H1 (cell line): ENCODE measurements around the gene C19orf67. TPM values are rescaled to one million over a fixed set of nuclear protein-coding genes. Genes with fewer than 3 reads are reported as not detected.
A peak's percentile ranks its signal among the peaks of the same experiment; 100 is the strongest.

Experiments used
- CTCF ChIA-PET: fragments of 300-600 bp; sonication (Branson Sonifier 250); formaldehyde crosslinking; loops from one replicate; lab custom pipeline; 2021; ENCODE audit not compliant: partially characterized antibody; lab: Charles Lee
- POLR2A ChIA-PET: fragments of 300-600 bp; sonication (Branson Sonifier 250); formaldehyde crosslinking; loops from one replicate; lab custom pipeline; 2021; ENCODE audit warnings: inconsistent platforms; ENCODE audit not compliant: partially characterized antibody; lab: Charles Lee
- DNase-seq, 2 experiments: peaks; one replicate each; pipeline versions ENCODE4 v3.0.0 to v3.0.0-alpha.2; 2010 to 2022; ENCODE audit warnings: low spot score in 2 of 2, low read depth in 1 of 2, mixed read lengths in 1 of 2
- FAIRE-seq: peaks from 2 replicates; lab custom pipeline; 2011; peaks lifted over from hg19 to GRCh38; lab: Jason Lieb, UNC
- H2AFZ ChIP-seq: 2 replicates; pipeline ENCODE4 v1.8.1; 2012; ENCODE audit warnings: low read length, inconsistent platforms
- H2AK5ac ChIP-seq: 2 replicates; pipeline ENCODE4 v1.6.1; 2013; ENCODE audit warnings: low read depth, low read length
- H2BK120ac ChIP-seq: replicated peaks from 2 replicates; pipeline ENCODE3; 2013; ENCODE audit warnings: low read depth, low read length, inconsistent platforms
- H2BK12ac ChIP-seq: 2 replicates; pipeline ENCODE4 v1.6.1; 2013; ENCODE audit warnings: low read depth, low read length
- H2BK15ac ChIP-seq: 2 replicates; pipeline ENCODE4 v1.6.1; 2013; ENCODE audit warnings: low read length
- H2BK20ac ChIP-seq: 2 replicates; pipeline ENCODE4 v1.6.1; 2013; ENCODE audit warnings: low read length
- H2BK5ac ChIP-seq: 2 replicates; pipeline ENCODE4 v1.6.1; 2013; ENCODE audit warnings: low read depth, low read length
- H3K14ac ChIP-seq: 2 replicates; pipeline ENCODE4 v1.6.1; 2013; ENCODE audit warnings: inconsistent platforms; ENCODE audit not compliant: insufficient read length
- H3K18ac ChIP-seq: 2 replicates; pipeline ENCODE4 v1.6.1; 2013; ENCODE audit warnings: low read length; ENCODE audit errors: extremely low read depth
- H3K23ac ChIP-seq: 2 replicates; pipeline ENCODE4 v1.6.1; 2013; ENCODE audit warnings: inconsistent platforms; ENCODE audit not compliant: insufficient read length
- H3K23me2 ChIP-seq: 2 replicates; pipeline ENCODE4 v1.6.1; 2013; ENCODE audit warnings: low read depth, low read length
- H3K27ac ChIP-seq: 2 replicates; pipeline ENCODE4 v1.6.1; 2011; ENCODE audit warnings: low read depth, low read length, inconsistent platforms
- H3K27me3 ChIP-seq, 4 experiments: replicated peaks in 1 of 4; 1 replicate in 1 of 4; 2 replicates in 3 of 4; pipeline versions ENCODE4 v1.6.1 to v1.8.1; 2011 to 2013; ENCODE audit warnings: low read length in 3 of 4, mild to moderate bottlenecking in 3 of 4, inconsistent platforms in 2 of 4, mixed read lengths in 2 of 4, moderate library complexity in 1 of 4; ENCODE audit not compliant: control insufficient read depth in 3 of 4, insufficient read depth in 3 of 4; ENCODE audit errors: extremely low read depth in 1 of 4
- H3K36me3 ChIP-seq, 4 experiments: 2 replicates each; pipeline versions ENCODE4 v1.6.1 to v1.8.1; 2011 to 2013; ENCODE audit warnings: mild to moderate bottlenecking in 4 of 4, low read length in 3 of 4, moderate library complexity in 2 of 4, control low read depth in 1 of 4, inconsistent platforms in 1 of 4; ENCODE audit not compliant: insufficient read depth in 4 of 4, control insufficient read depth in 2 of 4
- H3K4ac ChIP-seq: replicated peaks from 2 replicates; pipeline ENCODE3; 2013; ENCODE audit warnings: low read length, low read depth, mixed read lengths, inconsistent platforms; ENCODE audit not compliant: insufficient read length
- H3K4me1 ChIP-seq, 4 experiments: replicated peaks in 1 of 4; 1 replicate in 1 of 4; 2 replicates in 3 of 4; pipeline versions ENCODE4 v1.6.1 to v1.8.1; 2011 to 2013; ENCODE audit warnings: low read length in 3 of 4, inconsistent platforms in 2 of 4, mixed read lengths in 1 of 4; ENCODE audit not compliant: insufficient read depth in 4 of 4, control insufficient read depth in 3 of 4
- H3K4me2 ChIP-seq, 2 experiments: 2 replicates each; pipeline versions ENCODE4 v1.6.1 to v1.8.1; 2011 to 2013; ENCODE audit warnings: low read depth in 2 of 2, low read length in 2 of 2, control low read depth in 1 of 2, inconsistent platforms in 1 of 2, mild to moderate bottlenecking in 1 of 2; ENCODE audit not compliant: insufficient read depth in 1 of 2
- H3K4me3 ChIP-seq, 4 experiments: fragments of 200-600, 300-600 bp in 1 of 4; sonication (generic), shearing (Covaris generic), sonication (Bioruptor Twin) in 1 of 4; 2 replicates each; pipeline versions ENCODE4 v1.5.1 to v1.8.1; 2011 to 2016; ENCODE audit warnings: low read length in 4 of 4, low read depth in 3 of 4, control low read depth in 2 of 4, inconsistent platforms in 2 of 4, mild to moderate bottlenecking in 2 of 4, mixed read lengths in 1 of 4, moderate library complexity in 1 of 4; ENCODE audit not compliant: insufficient read depth in 2 of 4; ENCODE audit errors: extremely low read depth in 1 of 4
- H3K56ac ChIP-seq: replicated peaks from 2 replicates; pipeline ENCODE3; 2013; ENCODE audit warnings: low read depth, mild to moderate bottlenecking, mixed read lengths, low read length, inconsistent platforms; ENCODE audit not compliant: insufficient read length
- H3K79me1 ChIP-seq: 2 replicates; pipeline ENCODE4 v1.6.1; 2013; ENCODE audit warnings: low read depth, low read length, control low read depth
- H3K79me2 ChIP-seq, 2 experiments: 2 replicates each; pipeline versions ENCODE4 v1.6.1 to v1.8.1; 2012 to 2013; ENCODE audit warnings: low read length in 2 of 2, mild to moderate bottlenecking in 2 of 2, inconsistent platforms in 1 of 2; ENCODE audit not compliant: insufficient read depth in 2 of 2, control insufficient read depth in 1 of 2
- H3K9ac ChIP-seq, 4 experiments: replicated peaks in 1 of 4; 1 replicate in 1 of 4; 2 replicates in 3 of 4; pipeline versions ENCODE4 v1.6.1 to v1.8.1; 2011 to 2013; ENCODE audit warnings: low read depth in 3 of 4, low read length in 3 of 4, control low read depth in 2 of 4, mild to moderate bottlenecking in 2 of 4, moderate library complexity in 2 of 4, inconsistent platforms in 1 of 4; ENCODE audit errors: extremely low read depth in 1 of 4
- H3K9me3 ChIP-seq, 2 experiments: 2 replicates each; pipeline versions ENCODE4 v1.6.1 to v1.8.1; 2012 to 2013; ENCODE audit warnings: mild to moderate bottlenecking in 2 of 2, moderate library complexity in 2 of 2, control low read depth in 1 of 2, inconsistent platforms in 1 of 2, low read depth in 1 of 2, low read length in 1 of 2, mixed read lengths in 1 of 2; ENCODE audit not compliant: insufficient read depth in 2 of 2
- H4K20me1 ChIP-seq, 2 experiments: replicated peaks in 1 of 2; 2 replicates each; pipeline versions ENCODE3 to v1.8.1; 2011 to 2013; ENCODE audit warnings: inconsistent platforms in 2 of 2, low read length in 2 of 2, mild to moderate bottlenecking in 1 of 2; ENCODE audit not compliant: insufficient read depth in 2 of 2, control insufficient read depth in 1 of 2
- H4K5ac ChIP-seq: 2 replicates; pipeline ENCODE4 v1.6.1; 2013; ENCODE audit warnings: low read length, low read depth, mixed read lengths, inconsistent platforms; ENCODE audit not compliant: insufficient read length
- H4K8ac ChIP-seq: 2 replicates; pipeline ENCODE4 v1.8.0; 2013; ENCODE audit warnings: mild to moderate bottlenecking, moderate library complexity, low read length, inconsistent platforms; ENCODE audit not compliant: insufficient read depth; ENCODE audit errors: extremely low read depth
- H4K91ac ChIP-seq: replicated peaks from 2 replicates; pipeline ENCODE3; 2013; ENCODE audit warnings: low read length, mixed read lengths, inconsistent platforms; ENCODE audit not compliant: insufficient read length
- CHD2 ChIP-seq: IDR thresholded peaks from 2 replicates; pipeline ENCODE4 v1.6.1; 2012; ENCODE audit warnings: low read length, improper control_type of control experiment
- FOSL1 ChIP-seq: IDR thresholded peaks from 2 replicates; pipeline ENCODE4 v1.6.1; 2011; ENCODE audit warnings: mild to moderate bottlenecking, low read depth, low read length, moderate library complexity; ENCODE audit not compliant: insufficient read depth
- RAD21 ChIP-seq, 2 experiments: IDR thresholded peaks in 1 of 2; conservative IDR thresholded peaks in 1 of 2; 2 replicates each; pipeline ENCODE4 v1.6.1; 2011; ENCODE audit warnings: low read depth in 2 of 2, low read length in 2 of 2, improper control_type of control experiment in 1 of 2, inconsistent platforms in 1 of 2, mild to moderate bottlenecking in 1 of 2, moderate library complexity in 1 of 2
- SIN3A ChIP-seq, 2 experiments: IDR thresholded peaks in 1 of 2; conservative IDR thresholded peaks in 1 of 2; 2 replicates each; pipeline ENCODE4 v1.6.1; 2011 to 2012; ENCODE audit warnings: low read length in 2 of 2, improper control_type of control experiment in 1 of 2, low read depth in 1 of 2, mild to moderate bottlenecking in 1 of 2
- SP2 ChIP-seq: IDR thresholded peaks from 2 replicates; pipeline ENCODE4 v1.6.1; 2012; ENCODE audit warnings: mild to moderate bottlenecking, low read length, inconsistent platforms
- SUZ12 ChIP-seq: fragments of 200-600 bp; sonication (generic); IDR thresholded peaks from 2 replicates; pipeline ENCODE4 v1.6.1; 2012; ENCODE audit warnings: mild to moderate bottlenecking, inconsistent platforms, low read length, moderate library complexity, mixed read lengths
- WGBS, 2 experiments: shearing (Covaris generic) in 1 of 2; methylation state at CpG; one replicate each; pipeline versions ENCODE4 v1.1.6 to v1.1.7; 2013 to 2015; ENCODE audit warnings: low lambda C conversion rate in 2 of 2, mixed read lengths in 2 of 2, inconsistent platforms in 1 of 2, low coverage in 1 of 2, missing lambda C conversion rate in 1 of 2; ENCODE audit not compliant: insufficient replicate concordance in 2 of 2, insufficient coverage in 1 of 2, insufficient read length in 1 of 2; ENCODE audit errors: extremely low coverage in 1 of 2, missing lambda C conversion rate in 1 of 2; 5-methylcytosine and 5-hydroxymethylcytosine counted together
- polyA plus RNA-seq, 7 experiments: library from polyadenylated mRNA; depleted of rRNA in 3 of 7; stranded (reverse) in 5 of 7; unstranded in 2 of 7; fragments of >200 nt in 5 of 7; fragments of 200-250 nt in 2 of 7; gene quantifications; 1 replicate in 5 of 7; 2 replicates in 1 of 7; 4 replicates in 1 of 7; pipeline versions ENCODE4 v1.2.1 to v1.2.3, GENCODE V29; 2011 to 2013; ENCODE audit warnings: missing spikeins in 2 of 7, mixed read lengths in 2 of 7
- total RNA-seq: library from RNA; stranded (reverse); fragmentation: NEBNext Ultra II Directional; extraction: Animal tissue kit (Norgen Biotek cat#: 25700); gene quantifications from 2 replicates; pipeline ENCODE4 v1.2.1, GENCODE V29; 2021
- TF ChIP-seq, protein P1 (sequence below): IDR thresholded peaks from 2 replicates; pipeline ENCODE4 v1.6.1; 2011; ENCODE audit warnings: low read depth, mild to moderate bottlenecking, low read length; ENCODE audit not compliant: insufficient read depth
- TF ChIP-seq, protein P2 (sequence below), 3 experiments: IDR thresholded peaks; 1 replicate in 2 of 3; 2 replicates in 1 of 3; pipeline versions ENCODE4 v1.5.1 to v1.6.1; 2011; ENCODE audit warnings: low read length in 3 of 3, mild to moderate bottlenecking in 3 of 3, inconsistent platforms in 2 of 3, low read depth in 1 of 3, moderate library complexity in 1 of 3; ENCODE audit not compliant: insufficient read depth in 1 of 3; ENCODE audit errors: control extremely low read depth in 1 of 3

The C19orf67 gene
- total and polyA plus RNA-seq, 2 of the 8 experiments (the other 6 are each of a cell fraction or from before 2014, with no cell fraction given) = 0.12 TPM; not detected in 1

DNA sequence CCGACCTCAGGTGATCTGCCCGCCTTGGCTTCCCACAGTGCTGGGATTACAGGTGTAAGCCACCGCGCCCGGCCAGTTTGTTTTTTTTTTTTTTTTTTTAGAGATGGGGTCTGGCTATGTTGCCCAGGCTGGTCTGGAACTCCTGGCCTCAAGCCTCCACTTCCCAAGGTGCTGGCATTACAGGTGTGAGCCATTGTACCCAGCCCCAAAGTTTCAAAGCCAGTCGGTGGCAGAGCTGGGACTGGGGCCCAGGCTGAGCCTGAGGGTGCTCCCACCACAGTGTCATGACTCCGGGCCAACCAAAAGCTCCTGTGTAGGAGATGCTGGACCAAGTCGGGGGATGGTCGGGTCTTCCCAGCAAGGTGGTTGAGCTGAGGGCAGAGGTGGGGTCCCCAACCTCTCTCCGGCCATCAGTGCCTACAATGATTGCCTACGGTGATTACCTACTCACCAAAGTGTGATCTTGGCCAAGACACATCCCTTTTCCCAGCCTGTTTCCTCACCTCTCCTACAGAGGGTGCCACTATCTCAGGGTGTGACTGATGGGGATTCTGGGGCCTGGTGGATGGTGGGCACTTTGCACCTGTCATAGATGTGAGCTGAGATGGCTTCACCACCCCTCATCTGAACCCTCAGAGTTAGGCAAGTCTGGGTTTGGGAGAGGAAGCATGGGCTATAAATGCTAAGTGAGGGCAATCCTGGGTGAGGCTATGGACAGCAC lies 10.8 kb upstream of the C19orf67 start:
- Histone ChIP-seq H4K20me1 (peaks cover 0 to 8% of the 10 kb centered on the region in 2 experiments), H3K56ac (no peak overlapping the region), H3K9me3 (peaks cover 8% of the 10 kb centered on the region in 2 experiments; a peak in 3 of 4 replicates), H2AFZ (no peak overlapping the region), H3K4ac (no peak overlapping the region), H3K27ac (no peak overlapping the region), H2BK12ac (no peak overlapping the region), H2AK5ac (no peak overlapping the region), H3K79me1 (no peaks in the 10 kb centered on the region), H2BK5ac (no peak overlapping the region), H3K4me3 (no peak overlapping the region), H2BK120ac (no peak overlapping the region), H2BK20ac (no peak overlapping the region), H3K4me1 (peaks cover 0 to 3% (median 0%) of the 10 kb centered on the region in 4 experiments; a peak in 1 of 7 replicates), H3K36me3 (no peaks in the 10 kb centered on the region), H3K79me2 (no peaks in the 10 kb centered on the region), H3K23ac (no peak overlapping the region), H3K18ac (no peak overlapping the region), H3K9ac (no peak overlapping the region), H3K23me2 (peaks cover 7% of the 10 kb centered on the region), H4K91ac (no peak overlapping the region), H4K8ac (peak overlapping the region; percentile 3; the same call in 1 of the 2 replicates), H3K27me3 (no peaks in the 10 kb centered on the region; a peak in 2 of 7 replicates), H3K14ac (no peak overlapping the region), H2BK15ac (no peak overlapping the region), H4K5ac (no peak overlapping the region), H3K4me2 (no peak overlapping the region)
- POLR2A ChIA-PET = interaction anchor here (0.6 to 1.4 kb wide), 3 partner anchors 40 to 376 kb away, joined by 3 to 5 read pairs (median 3); partner anchors contain the start of gene ASF1B
- CTCF ChIA-PET = interaction anchor here (0.6 to 7.6 kb wide), 12 partner anchors 9 to 252 kb away, joined by 3 to 105 read pairs (median 3); partner anchors contain the start of gene PRKACA
- WGBS, 2 experiments = 96% methylated on average over 10 of the region's 11 CpGs; no CpG with 5 or more reads in 1 of the 2 experiments
- DNase-seq (no peak), FAIRE-seq (no peak)
- no peak for TF ChIP-seq SUZ12
- TF ChIP-seq, protein P1, sequence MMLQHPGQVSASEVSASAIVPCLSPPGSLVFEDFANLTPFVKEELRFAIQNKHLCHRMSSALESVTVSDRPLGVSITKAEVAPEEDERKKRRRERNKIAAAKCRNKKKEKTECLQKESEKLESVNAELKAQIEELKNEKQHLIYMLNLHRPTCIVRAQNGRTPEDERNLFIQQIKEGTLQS = no peak
- TF ChIP-seq, protein P2, sequence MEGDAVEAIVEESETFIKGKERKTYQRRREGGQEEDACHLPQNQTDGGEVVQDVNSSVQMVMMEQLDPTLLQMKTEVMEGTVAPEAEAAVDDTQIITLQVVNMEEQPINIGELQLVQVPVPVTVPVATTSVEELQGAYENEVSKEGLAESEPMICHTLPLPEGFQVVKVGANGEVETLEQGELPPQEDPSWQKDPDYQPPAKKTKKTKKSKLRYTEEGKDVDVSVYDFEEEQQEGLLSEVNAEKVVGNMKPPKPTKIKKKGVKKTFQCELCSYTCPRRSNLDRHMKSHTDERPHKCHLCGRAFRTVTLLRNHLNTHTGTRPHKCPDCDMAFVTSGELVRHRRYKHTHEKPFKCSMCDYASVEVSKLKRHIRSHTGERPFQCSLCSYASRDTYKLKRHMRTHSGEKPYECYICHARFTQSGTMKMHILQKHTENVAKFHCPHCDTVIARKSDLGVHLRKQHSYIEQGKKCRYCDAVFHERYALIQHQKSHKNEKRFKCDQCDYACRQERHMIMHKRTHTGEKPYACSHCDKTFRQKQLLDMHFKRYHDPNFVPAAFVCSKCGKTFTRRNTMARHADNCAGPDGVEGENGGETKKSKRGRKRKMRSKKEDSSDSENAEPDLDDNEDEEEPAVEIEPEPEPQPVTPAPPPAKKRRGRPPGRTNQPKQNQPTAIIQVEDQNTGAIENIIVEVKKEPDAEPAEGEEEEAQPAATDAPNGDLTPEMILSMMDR (IDR thresholded peaks at IDR 0.05; ENCODE audit: control extremely low read depth in 1 of 3, insufficient read depth in 1 of 3, low read depth in 1 of 3, low read length in 3 of 3) = peak; percentile 60 to 79 (median 64)
- no peak for TF ChIP-seq CHD2
- TF ChIP-seq RAD21 (IDR thresholded peaks at IDR 0.05 in 1 of 2, conservative IDR thresholded peaks at IDR 0.05 in 1 of 2; ENCODE audit: low read depth in 2 of 2, low read length in 2 of 2) = peak; percentile 66 to 74
- TF ChIP-seq SP2 = no peak
- TF ChIP-seq SIN3A (conservative IDR thresholded peaks at IDR 0.05 in 1 of 2, IDR thresholded peaks at IDR 0.05 in 1 of 2; ENCODE audit: low read depth in 1 of 2, low read length in 2 of 2) = no peak
- TF ChIP-seq FOSL1 = no peak
